IMR-90 (cell line): Measurements from ENCODE around the gene BTG2.

ENCODE experiments used
- BHLHE40 ChIP-seq: fragments of 150-350 bp; IDR thresholded peaks from 2 replicates; pipeline ENCODE4 v1.6.1; 2016; ENCODE audit warnings: mild to moderate bottlenecking, low read depth, low read length
- CTCF ChIP-seq: conservative IDR thresholded peaks from 2 replicates; pipeline ENCODE4 v1.5.1; 2012; ENCODE audit warnings: mild to moderate bottlenecking, low read depth, low read length, improper control_type of control experiment
- FOS ChIP-seq: fragments of 150-350 bp; IDR thresholded peaks from 2 replicates; pipeline ENCODE4 v1.6.1; 2016; ENCODE audit warnings: low read depth, low read length
- MAZ ChIP-seq: IDR thresholded peaks from 2 replicates; pipeline ENCODE4 v1.6.1; 2012; ENCODE audit warnings: low read depth, mild to moderate bottlenecking, low read length, improper control_type of control experiment, moderate library complexity, borderline replicate concordance
- POLR2A ChIP-seq: IDR thresholded peaks from 2 replicates; pipeline ENCODE4 v1.6.1; 2012; ENCODE audit warnings: mild to moderate bottlenecking, low read depth, low read length
- SMC3 ChIP-seq: fragments of 150-350 bp; IDR thresholded peaks from 2 replicates; pipeline ENCODE4 v1.6.1; 2016; ENCODE audit warnings: low read depth, mild to moderate bottlenecking, antibody characterized with exemption, low read length, moderate library complexity
- USF2 ChIP-seq: fragments of 150-350 bp; IDR thresholded peaks from 2 replicates; pipeline ENCODE4 v1.6.1; 2017; ENCODE audit warnings: mild to moderate bottlenecking, antibody characterized with exemption, low read length, low read depth

DNA sequence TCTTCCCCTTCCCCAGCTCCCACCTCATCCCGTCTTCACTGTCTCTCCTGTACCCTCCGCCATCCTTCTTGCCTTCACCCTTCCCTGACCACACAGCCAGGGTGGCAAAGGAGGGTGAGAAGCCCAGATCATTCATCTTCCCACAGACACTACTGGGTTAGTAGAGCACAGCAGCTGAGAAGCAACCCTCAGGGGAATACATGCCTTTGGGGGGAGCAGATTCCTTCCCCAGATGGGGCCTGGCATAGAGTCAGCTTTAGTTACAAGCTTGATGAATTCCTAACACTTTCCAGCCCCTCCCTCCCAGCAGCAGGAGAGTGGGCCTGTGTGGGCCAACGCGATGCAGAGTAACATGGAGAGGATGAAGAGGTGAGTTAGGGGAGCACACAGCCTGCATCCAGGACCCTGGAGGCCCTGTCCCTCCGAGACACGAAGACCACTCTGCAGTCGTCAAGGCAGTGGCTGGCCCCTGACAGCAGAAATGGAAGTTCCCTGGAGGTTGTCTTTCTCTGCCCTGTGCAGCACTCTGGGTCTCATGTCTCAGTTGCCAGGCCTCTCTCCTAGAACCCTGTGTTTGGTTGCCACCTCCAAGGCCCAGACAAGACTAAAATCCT, 8.8 kb upstream of the BTG2 start:
- TF ChIP-seq SMC3 (no peak), CTCF (no peak), POLR2A (no peak), USF2 (no peak), FOS (no peak), BHLHE40 (no peak), MAZ (no peak)
